ENCODE results near the gene PRDM16. TPM values are rescaled to one million over a fixed set of nuclear protein-coding genes. Genes with fewer than 3 reads are reported as not detected.

The PRDM16 gene
- polyA plus RNA-seq, 1 of the 3 experiments (the other 2 are of a cell fraction), result not detected

DNA sequence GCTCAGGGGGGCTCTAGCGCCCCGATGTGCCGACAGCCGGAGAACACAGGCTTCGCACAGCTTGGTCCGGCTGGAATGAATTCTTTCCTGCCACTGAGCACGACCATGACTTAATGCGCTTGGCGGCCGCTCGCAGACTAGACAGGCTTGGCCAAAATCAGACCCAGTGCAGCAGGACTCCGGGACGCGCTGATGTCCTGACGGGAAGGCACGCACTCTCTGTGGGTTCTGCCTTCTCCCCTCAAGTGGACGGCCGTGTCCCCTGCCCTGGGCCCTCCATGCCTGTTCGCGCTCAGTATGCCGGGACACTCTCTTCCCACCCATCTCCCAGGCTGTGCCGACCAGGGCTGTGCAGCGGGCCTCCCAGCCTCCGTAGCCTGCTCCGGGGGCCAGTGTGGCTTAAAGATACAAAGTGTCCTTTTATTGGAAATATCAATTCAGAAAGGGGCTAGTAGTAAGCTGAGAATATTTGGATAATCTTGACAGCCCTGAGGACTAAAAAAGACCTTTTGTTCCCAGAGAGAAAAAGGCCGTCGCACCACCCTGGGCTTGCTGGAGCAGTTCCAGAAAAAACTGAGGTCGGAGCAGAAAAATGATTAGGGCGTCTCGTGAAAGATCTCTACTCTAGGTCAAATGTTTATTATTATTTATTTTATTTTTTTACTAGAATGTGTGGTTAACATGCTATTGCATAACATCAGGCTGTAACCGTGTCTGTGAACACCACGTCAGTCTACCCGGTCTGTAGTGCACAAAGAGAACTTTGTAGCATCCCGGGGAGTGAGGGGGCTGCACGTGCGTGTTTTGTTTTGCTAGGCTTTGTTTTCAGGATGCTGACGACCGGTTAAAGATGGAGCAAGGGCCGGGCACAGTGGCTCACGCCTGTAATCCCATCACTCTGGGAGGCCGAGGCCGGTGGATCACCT is 297.4 kb downstream of the PRDM16 start (continued):
- TF ChIP-seq NFIC (IDR thresholded peaks at IDR 0.05; ENCODE audit: borderline replicate concordance) (no peak), YY1 (IDR thresholded peaks at IDR 0.05; ENCODE audit: low read depth) (no peak), CHD2 (IDR thresholded peaks at IDR 0.05; ENCODE audit: low read length, partially characterized antibody) (no peak), RXRA (IDR thresholded peaks at IDR 0.05; ENCODE audit: borderline replicate concordance, low read depth) (no peak), EZH2phosphoT487 (IDR thresholded peaks at IDR 0.05; ENCODE audit: borderline replicate concordance, low read depth) (no peak), TAF1 (IDR thresholded peaks at IDR 0.05; ENCODE audit: borderline replicate concordance, low read depth, low read length) (no peak)

DNA sequence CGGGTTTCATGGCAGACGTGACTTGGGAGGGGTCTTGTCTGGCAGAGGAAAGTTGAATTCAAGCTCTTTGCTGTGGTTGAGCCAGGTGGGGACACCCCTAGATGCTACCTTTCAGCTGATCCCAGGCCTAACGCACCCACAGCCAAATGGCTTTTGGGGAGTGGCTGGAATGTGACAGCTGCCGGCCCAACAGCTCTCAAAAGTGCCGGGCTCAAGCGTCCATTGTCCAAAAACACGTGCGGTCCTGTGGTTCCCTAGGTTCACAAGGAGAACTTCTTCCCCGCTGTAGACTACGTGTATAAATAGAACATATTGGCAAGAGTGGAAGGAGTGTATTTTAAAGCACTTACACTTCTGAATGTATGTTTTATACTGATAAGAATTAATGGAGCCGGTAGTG is 298.4 kb downstream of the PRDM16 start:
- Histone ChIP-seq H3K27ac (ENCODE audit: low read depth in 2 of 2, low read length in 1 of 2) (no peak overlapping the region), H3K79me2 (ENCODE audit: insufficient read depth) (no peaks in the 10 kb centered on the region), H3K4me2 (no peak overlapping the region), H2AFZ (ENCODE audit: low read depth) (no peak overlapping the region), H3F3A (replicated peaks; ENCODE audit: insufficient read depth) (peaks cover 14% of the 10 kb centered on the region), H3K27me3 (ENCODE audit: insufficient read depth) (peaks cover 31% of the 10 kb centered on the region; the same call in 1 of the 2 replicates), H3K9ac (no peak overlapping the region), H3K36me3 (replicated peaks in 1 of 2; ENCODE audit: control insufficient read depth in 1 of 2, insufficient read depth in 2 of 2, low read length in 1 of 2) (no peaks in the 10 kb centered on the region), H3K4me1 (ENCODE audit: control insufficient read depth in 1 of 2, insufficient read depth in 2 of 2, low read depth in 1 of 2, low read length in 1 of 2) (no peaks in the 10 kb centered on the region), H3K9me3 (no peaks in the 10 kb centered on the region), H4K20me1 (ENCODE audit: insufficient read depth) (peaks cover 4% of the 10 kb centered on the region; the same call in 1 of the 2 replicates), H3K4me3 (ENCODE audit: low read depth in 2 of 2, low read length in 1 of 2) (no peak overlapping the region), H3K9me2 (no peaks in the 10 kb centered on the region)
- no peak for DNase-seq
- 65% methylated on average over 10 of the region's 11 CpGs for WGBS (ENCODE audit: low lambda C conversion rate)
- CTCF ChIA-PET, result interaction anchor here (1.3 kb wide), 1 partner anchor 30 kb away, joined by 3 read pairs; no protein-coding TSS in a partner anchor
- POLR2A ChIA-PET, result no interaction called here
- TF ChIP-seq ELF1 (IDR thresholded peaks at IDR 0.05) (no peak), TAF1 (IDR thresholded peaks at IDR 0.05; ENCODE audit: borderline replicate concordance, low read depth, low read length) (no peak), JUND (IDR thresholded peaks at IDR 0.05) (no peak), SIN3A (IDR thresholded peaks at IDR 0.05; ENCODE audit: borderline replicate concordance, low read depth, low read length) (no peak), MEF2A (IDR thresholded peaks at IDR 0.05; ENCODE audit: borderline replicate concordance, low read depth) (no peak)
- TF ChIP-seq, protein P1, sequence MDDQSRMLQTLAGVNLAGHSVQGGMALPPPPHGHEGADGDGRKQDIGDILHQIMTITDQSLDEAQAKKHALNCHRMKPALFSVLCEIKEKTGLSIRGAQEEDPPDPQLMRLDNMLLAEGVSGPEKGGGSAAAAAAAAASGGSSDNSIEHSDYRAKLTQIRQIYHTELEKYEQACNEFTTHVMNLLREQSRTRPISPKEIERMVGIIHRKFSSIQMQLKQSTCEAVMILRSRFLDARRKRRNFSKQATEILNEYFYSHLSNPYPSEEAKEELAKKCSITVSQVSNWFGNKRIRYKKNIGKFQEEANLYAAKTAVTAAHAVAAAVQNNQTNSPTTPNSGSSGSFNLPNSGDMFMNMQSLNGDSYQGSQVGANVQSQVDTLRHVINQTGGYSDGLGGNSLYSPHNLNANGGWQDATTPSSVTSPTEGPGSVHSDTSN (IDR thresholded peaks at IDR 0.05), result no peak
- TF ChIP-seq, protein P2, sequence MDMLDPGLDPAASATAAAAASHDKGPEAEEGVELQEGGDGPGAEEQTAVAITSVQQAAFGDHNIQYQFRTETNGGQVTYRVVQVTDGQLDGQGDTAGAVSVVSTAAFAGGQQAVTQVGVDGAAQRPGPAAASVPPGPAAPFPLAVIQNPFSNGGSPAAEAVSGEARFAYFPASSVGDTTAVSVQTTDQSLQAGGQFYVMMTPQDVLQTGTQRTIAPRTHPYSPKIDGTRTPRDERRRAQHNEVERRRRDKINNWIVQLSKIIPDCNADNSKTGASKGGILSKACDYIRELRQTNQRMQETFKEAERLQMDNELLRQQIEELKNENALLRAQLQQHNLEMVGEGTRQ (IDR thresholded peaks at IDR 0.05; ENCODE audit: borderline replicate concordance, low read depth, low read length), result no peak
- TF ChIP-seq, protein P3, sequence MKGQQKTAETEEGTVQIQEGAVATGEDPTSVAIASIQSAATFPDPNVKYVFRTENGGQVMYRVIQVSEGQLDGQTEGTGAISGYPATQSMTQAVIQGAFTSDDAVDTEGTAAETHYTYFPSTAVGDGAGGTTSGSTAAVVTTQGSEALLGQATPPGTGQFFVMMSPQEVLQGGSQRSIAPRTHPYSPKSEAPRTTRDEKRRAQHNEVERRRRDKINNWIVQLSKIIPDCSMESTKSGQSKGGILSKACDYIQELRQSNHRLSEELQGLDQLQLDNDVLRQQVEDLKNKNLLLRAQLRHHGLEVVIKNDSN (IDR thresholded peaks at IDR 0.05; ENCODE audit: borderline replicate concordance, low read depth), result no peak
- TF ChIP-seq, protein P4, sequence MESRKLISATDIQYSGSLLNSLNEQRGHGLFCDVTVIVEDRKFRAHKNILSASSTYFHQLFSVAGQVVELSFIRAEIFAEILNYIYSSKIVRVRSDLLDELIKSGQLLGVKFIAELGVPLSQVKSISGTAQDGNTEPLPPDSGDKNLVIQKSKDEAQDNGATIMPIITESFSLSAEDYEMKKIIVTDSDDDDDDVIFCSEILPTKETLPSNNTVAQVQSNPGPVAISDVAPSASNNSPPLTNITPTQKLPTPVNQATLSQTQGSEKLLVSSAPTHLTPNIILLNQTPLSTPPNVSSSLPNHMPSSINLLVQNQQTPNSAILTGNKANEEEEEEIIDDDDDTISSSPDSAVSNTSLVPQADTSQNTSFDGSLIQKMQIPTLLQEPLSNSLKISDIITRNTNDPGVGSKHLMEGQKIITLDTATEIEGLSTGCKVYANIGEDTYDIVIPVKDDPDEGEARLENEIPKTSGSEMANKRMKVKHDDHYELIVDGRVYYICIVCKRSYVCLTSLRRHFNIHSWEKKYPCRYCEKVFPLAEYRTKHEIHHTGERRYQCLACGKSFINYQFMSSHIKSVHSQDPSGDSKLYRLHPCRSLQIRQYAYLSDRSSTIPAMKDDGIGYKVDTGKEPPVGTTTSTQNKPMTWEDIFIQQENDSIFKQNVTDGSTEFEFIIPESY (IDR thresholded peaks at IDR 0.05; ENCODE audit: borderline replicate concordance, low read depth), result no peak
- TF ChIP-seq, protein P5, sequence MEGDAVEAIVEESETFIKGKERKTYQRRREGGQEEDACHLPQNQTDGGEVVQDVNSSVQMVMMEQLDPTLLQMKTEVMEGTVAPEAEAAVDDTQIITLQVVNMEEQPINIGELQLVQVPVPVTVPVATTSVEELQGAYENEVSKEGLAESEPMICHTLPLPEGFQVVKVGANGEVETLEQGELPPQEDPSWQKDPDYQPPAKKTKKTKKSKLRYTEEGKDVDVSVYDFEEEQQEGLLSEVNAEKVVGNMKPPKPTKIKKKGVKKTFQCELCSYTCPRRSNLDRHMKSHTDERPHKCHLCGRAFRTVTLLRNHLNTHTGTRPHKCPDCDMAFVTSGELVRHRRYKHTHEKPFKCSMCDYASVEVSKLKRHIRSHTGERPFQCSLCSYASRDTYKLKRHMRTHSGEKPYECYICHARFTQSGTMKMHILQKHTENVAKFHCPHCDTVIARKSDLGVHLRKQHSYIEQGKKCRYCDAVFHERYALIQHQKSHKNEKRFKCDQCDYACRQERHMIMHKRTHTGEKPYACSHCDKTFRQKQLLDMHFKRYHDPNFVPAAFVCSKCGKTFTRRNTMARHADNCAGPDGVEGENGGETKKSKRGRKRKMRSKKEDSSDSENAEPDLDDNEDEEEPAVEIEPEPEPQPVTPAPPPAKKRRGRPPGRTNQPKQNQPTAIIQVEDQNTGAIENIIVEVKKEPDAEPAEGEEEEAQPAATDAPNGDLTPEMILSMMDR (IDR thresholded peaks at IDR 0.05), result no peak
- TF ChIP-seq, protein P6, sequence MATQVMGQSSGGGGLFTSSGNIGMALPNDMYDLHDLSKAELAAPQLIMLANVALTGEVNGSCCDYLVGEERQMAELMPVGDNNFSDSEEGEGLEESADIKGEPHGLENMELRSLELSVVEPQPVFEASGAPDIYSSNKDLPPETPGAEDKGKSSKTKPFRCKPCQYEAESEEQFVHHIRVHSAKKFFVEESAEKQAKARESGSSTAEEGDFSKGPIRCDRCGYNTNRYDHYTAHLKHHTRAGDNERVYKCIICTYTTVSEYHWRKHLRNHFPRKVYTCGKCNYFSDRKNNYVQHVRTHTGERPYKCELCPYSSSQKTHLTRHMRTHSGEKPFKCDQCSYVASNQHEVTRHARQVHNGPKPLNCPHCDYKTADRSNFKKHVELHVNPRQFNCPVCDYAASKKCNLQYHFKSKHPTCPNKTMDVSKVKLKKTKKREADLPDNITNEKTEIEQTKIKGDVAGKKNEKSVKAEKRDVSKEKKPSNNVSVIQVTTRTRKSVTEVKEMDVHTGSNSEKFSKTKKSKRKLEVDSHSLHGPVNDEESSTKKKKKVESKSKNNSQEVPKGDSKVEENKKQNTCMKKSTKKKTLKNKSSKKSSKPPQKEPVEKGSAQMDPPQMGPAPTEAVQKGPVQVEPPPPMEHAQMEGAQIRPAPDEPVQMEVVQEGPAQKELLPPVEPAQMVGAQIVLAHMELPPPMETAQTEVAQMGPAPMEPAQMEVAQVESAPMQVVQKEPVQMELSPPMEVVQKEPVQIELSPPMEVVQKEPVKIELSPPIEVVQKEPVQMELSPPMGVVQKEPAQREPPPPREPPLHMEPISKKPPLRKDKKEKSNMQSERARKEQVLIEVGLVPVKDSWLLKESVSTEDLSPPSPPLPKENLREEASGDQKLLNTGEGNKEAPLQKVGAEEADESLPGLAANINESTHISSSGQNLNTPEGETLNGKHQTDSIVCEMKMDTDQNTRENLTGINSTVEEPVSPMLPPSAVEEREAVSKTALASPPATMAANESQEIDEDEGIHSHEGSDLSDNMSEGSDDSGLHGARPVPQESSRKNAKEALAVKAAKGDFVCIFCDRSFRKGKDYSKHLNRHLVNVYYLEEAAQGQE (IDR thresholded peaks at IDR 0.05; ENCODE audit: low read depth, low read length), result no peak

All from SK-N-SH (cell line).